ENCODE measurements around the gene CATSPER4. TPM values are rescaled to one million over a fixed set of nuclear protein-coding genes. Genes with fewer than 3 reads are reported as not detected.

CATSPER4 gene
- total and polyA plus RNA-seq, 2 of the 8 experiments (the other 6 are each of a cell fraction or from before 2014, with no cell fraction given), result 0.65 to 0.83 TPM

DNA sequence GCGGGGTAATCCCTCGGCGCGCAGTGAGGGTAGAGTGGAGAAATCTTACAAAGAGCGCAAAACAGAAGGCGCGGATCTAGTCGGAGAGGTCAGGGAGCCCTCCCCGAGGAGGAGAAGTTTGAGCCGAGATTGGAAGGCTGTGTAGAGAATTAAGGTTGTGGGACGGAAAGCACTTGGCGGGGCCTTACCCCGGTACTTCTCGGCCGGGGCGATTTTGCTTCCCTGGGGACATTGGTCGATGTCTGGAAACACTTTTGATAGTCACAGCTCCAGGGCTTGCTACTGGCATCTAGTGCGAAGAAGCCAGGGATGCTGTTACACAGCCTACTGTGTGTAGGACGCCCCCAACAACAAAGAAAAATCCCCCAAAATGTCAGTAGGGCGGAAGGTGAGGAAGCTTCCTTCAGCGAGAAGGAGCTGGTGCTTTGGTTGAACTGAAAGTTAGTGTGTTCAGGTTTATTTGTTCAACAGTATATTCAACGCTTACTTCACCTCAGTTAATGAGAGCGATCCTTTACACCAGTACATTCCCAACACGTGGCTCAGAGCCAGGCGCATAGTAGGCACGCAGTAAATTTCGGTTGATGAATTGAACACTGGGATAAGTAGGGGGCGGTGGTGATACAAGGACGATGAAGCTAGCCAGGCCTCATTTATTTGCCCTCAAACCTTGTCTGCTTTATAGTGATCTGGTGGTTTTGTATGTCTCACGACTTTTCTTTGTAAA, 44.4 kb downstream of the CATSPER4 start:
- FAIRE-seq (peak; percentile 60), DNase-seq (ENCODE audit: low read depth in 1 of 2, low spot score in 2 of 2) (no peak)
- TF ChIP-seq ASH2L (IDR thresholded peaks at IDR 0.05; ENCODE audit: low read length) (peak; percentile 26), GTF2F1 (IDR thresholded peaks at IDR 0.05; ENCODE audit: borderline replicate concordance, low read depth, low read length) (no peak), MAX (IDR thresholded peaks at IDR 0.05) (peak; percentile 80), SP2 (IDR thresholded peaks at IDR 0.05; ENCODE audit: low read length) (no peak), KDM5A (IDR thresholded peaks at IDR 0.05; ENCODE audit: low read length) (no peak), TCF12 (IDR thresholded peaks at IDR 0.05; ENCODE audit: low read depth, low read length) (no peak), BACH1 (IDR thresholded peaks at IDR 0.05; ENCODE audit: low read length) (no peak), TEAD4 (IDR thresholded peaks at IDR 0.05; ENCODE audit: low read depth, low read length) (no peak), SIN3A (conservative IDR thresholded peaks at IDR 0.05 in 1 of 2, IDR thresholded peaks at IDR 0.05 in 1 of 2; ENCODE audit: low read depth in 1 of 2, low read length in 2 of 2) (0 out of 4 replicates have a peak, but pooled peaks of 1 of the 2 experiments have one; percentile 63), KDM4A (IDR thresholded peaks at IDR 0.05; ENCODE audit: low read depth, low read length, severe bottlenecking) (no peak), TAF7 (optimal IDR thresholded peaks at IDR 0.05; ENCODE audit: borderline replicate concordance, low read depth, low read length) (no peak)

More for the DNA sequence above, 44.4 kb downstream of the CATSPER4 start:
- peak overlapping the region; percentile 0 for H2BK12ac ChIP-seq (ENCODE audit: low read depth, low read length)
- peak overlapping the region; percentile 57 for H3K4ac ChIP-seq (replicated peaks; ENCODE audit: insufficient read length, low read depth, low read length)
- H2BK120ac ChIP-seq (replicated peaks; ENCODE audit: low read depth, low read length), result no peak overlapping the region
- H3K18ac ChIP-seq (ENCODE audit: extremely low read depth, low read length), result peak overlapping the region; percentile 26; the same call in 1 of the 2 replicates
- peaks cover 2 to 6% (median 4%) of the 10 kb centered on the region in 4 experiments; a peak in 6 of 7 replicates for H3K4me1 ChIP-seq (replicated peaks in 1 of 4; ENCODE audit: control insufficient read depth in 3 of 4, insufficient read depth in 4 of 4, low read length in 3 of 4)
- peak overlapping the region; percentile 50 for H4K5ac ChIP-seq (ENCODE audit: insufficient read length, low read depth, low read length)
- H2AK5ac ChIP-seq (ENCODE audit: low read depth, low read length), result 0 out of 2 replicates have a peak overlapping the region, but pooled peaks have one; percentile 4
- peak overlapping the region; percentile 87 to 98 for H3K4me2 ChIP-seq (ENCODE audit: insufficient read depth in 1 of 2, low read depth in 2 of 2, low read length in 2 of 2)
- peak overlapping the region; percentile 26; the same call in 1 of the 2 replicates for H2BK5ac ChIP-seq (ENCODE audit: low read depth, low read length)
- peaks cover 5 to 49% of the 10 kb centered on the region in 2 experiments for H3K79me2 ChIP-seq (ENCODE audit: control insufficient read depth in 1 of 2, insufficient read depth in 2 of 2, low read length in 2 of 2)
- H2BK20ac ChIP-seq (ENCODE audit: low read length), result no peak overlapping the region
- peaks cover 4 to 10% of the 10 kb centered on the region in 2 experiments for H4K20me1 ChIP-seq (replicated peaks in 1 of 2; ENCODE audit: control insufficient read depth in 1 of 2, insufficient read depth in 2 of 2, low read length in 2 of 2)
- no peaks in the 10 kb centered on the region for H3K9me3 ChIP-seq (ENCODE audit: insufficient read depth in 2 of 2, low read depth in 1 of 2, low read length in 1 of 2)
- H2BK15ac ChIP-seq (ENCODE audit: low read length), result no peak overlapping the region
- peak overlapping the region; percentile 42 for H3K56ac ChIP-seq (replicated peaks; ENCODE audit: insufficient read length, low read depth, low read length)
- H3K79me1 ChIP-seq (ENCODE audit: low read depth, low read length), result peaks cover 9% of the 10 kb centered on the region
- no peaks in the 10 kb centered on the region for H3K27me3 ChIP-seq (replicated peaks in 1 of 4; ENCODE audit: control insufficient read depth in 3 of 4, extremely low read depth in 1 of 4, insufficient read depth in 3 of 4, low read length in 3 of 4)
- H3K14ac ChIP-seq (ENCODE audit: insufficient read length), result no peak overlapping the region
- peaks cover 4% of the 10 kb centered on the region; the same call in 1 of the 2 replicates for H3K23me2 ChIP-seq (ENCODE audit: low read depth, low read length)
- WGBS, 2 experiments (ENCODE audit: extremely low coverage in 1 of 2, insufficient coverage in 1 of 2, insufficient read length in 1 of 2, insufficient replicate concordance in 2 of 2, low coverage in 1 of 2, low lambda C conversion rate in 2 of 2, missing lambda C conversion rate in 1 of 2), result 3% methylated on average over 30 of the region's 30 CpGs; no CpG with 5 or more reads in 1 of the 2 experiments
- peak overlapping the region; percentile 83 to 98 (median 90) for H3K4me3 ChIP-seq (ENCODE audit: extremely low read depth in 1 of 4, insufficient read depth in 2 of 4, low read depth in 3 of 4, low read length in 4 of 4)
- H4K8ac ChIP-seq (ENCODE audit: extremely low read depth, insufficient read depth, low read length), result peak overlapping the region; percentile 89; the same call in 1 of the 2 replicates
- no peak overlapping the region for H3K23ac ChIP-seq (ENCODE audit: insufficient read length)
- H3K36me3 ChIP-seq (ENCODE audit: control insufficient read depth in 2 of 4, insufficient read depth in 4 of 4, low read length in 3 of 4), result peaks cover 0 to 5% (median 0%) of the 10 kb centered on the region in 4 experiments; a peak in 1 of 8 replicates
- H3K9ac ChIP-seq (replicated peaks in 1 of 4; ENCODE audit: extremely low read depth in 1 of 4, low read depth in 3 of 4, low read length in 3 of 4), result peak overlapping the region; percentile 63 to 89 (median 72)
- peak overlapping the region; percentile 54; the same call in 1 of the 2 replicates for H2AFZ ChIP-seq (ENCODE audit: low read length)
- ChIA-PET POLR2A (ENCODE audit: partially characterized antibody) (interaction anchor here (0.6 to 1.9 kb wide), 15 partner anchors 10 to 238 kb away, joined by 3 to 7 read pairs (median 3); partner anchors contain the start of genes C1orf232, CATSPER4, LIN28A and PDIK1L), CTCF (ENCODE audit: partially characterized antibody) (interaction anchor here (0.5 to 6.5 kb wide), 39 partner anchors 9 to 442 kb away, joined by 3 to 69 read pairs (median 4); partner anchors contain the start of genes C1orf232, CATSPER4, CD52 and CNKSR1)
- peak overlapping the region; percentile 52 for H4K91ac ChIP-seq (replicated peaks; ENCODE audit: insufficient read length, low read length)
- peak overlapping the region; percentile 39; the same call in 1 of the 2 replicates for H3K27ac ChIP-seq (ENCODE audit: low read depth, low read length)

All from H1 (cell line).